Measurements from ENCODE around the gene HMMR.

GRCh38 chr5:163432544-163432943 lies 27.9 kb upstream of the HMMR start:
- TF ChIP-seq REST (IDR thresholded peaks at IDR 0.05; ENCODE audit: insufficient replicate concordance, low read depth) (no peak), CTCF (IDR thresholded peaks at IDR 0.05; ENCODE audit: insufficient read depth, low read length) (no peak)
